Ovary (tissue), 9 donors: ENCODE measurements around the gene PLXDC2. TPM values are rescaled to one million over a fixed set of nuclear protein-coding genes. Genes with fewer than 3 reads are reported as not detected.

Experiments used
- DNase-seq, 5 donors: peaks; one replicate each; pipeline ENCODE4 v3.0.0-alpha.2; 2019 to 2020
- H3K27ac ChIP-seq, 2 donors: fragments of 200-600 bp; one replicate each; pipeline versions ENCODE4 v1.5.1 to v1.8.0; 2019 to 2022
- H3K27me3 ChIP-seq: fragments of 200-600 bp; one replicate; pipeline ENCODE4 v1.8.0; 2022
- H3K36me3 ChIP-seq: fragments of 200-600 bp; sonication (generic); one replicate; pipeline ENCODE4 v1.5.1; 2019
- H3K4me1 ChIP-seq: one replicate; pipeline ENCODE4 v1.8.1; 2013; ENCODE audit warnings: mild to moderate bottlenecking, moderate library complexity; ENCODE audit not compliant: insufficient read depth
- H3K4me3 ChIP-seq: fragments of 200-600 bp; sonication (generic); one replicate; pipeline ENCODE4 v1.5.1; 2017
- H3K9me3 ChIP-seq, 2 donors: fragments of 200-600 bp in 1 of 2; sonication (generic) in 1 of 2; one replicate each; pipeline versions ENCODE4 v1.5.1 to v1.8.1; 2013 to 2019; ENCODE audit warnings: mild to moderate bottlenecking in 1 of 2, moderate library complexity in 1 of 2
- EP300 ChIP-seq: sonication (generic); formaldehyde crosslinking; IDR thresholded peaks from one replicate; pipeline ENCODE4 v1.6.1; 2017; ENCODE audit warnings: antibody characterized with exemption
- POLR2A ChIP-seq: fragments of 450-650 bp; IDR thresholded peaks from one replicate; pipeline ENCODE4 v1.6.1; 2017; ENCODE audit warnings: antibody characterized with exemption, mild to moderate bottlenecking, moderate library complexity
- WGBS, 3 donors: extraction: QIAGEN DNeasy Blood & Tissue Kit in 1 of 3; methylation state at CpG; one replicate each; pipeline versions ENCODE4 v1.1.5 to v1.1.7; 2013 to 2017; 5-methylcytosine and 5-hydroxymethylcytosine counted together
- intact Hi-C, 4 donors: fragments of 100-400 bp; cut with DNase I; formaldehyde crosslinking; loops; one replicate each; pipeline versions ENCODE4 v1.11.0 to v1.15.1; 2022 to 2023
- polyA plus RNA-seq, 2 donors: library from polyadenylated mRNA; stranded (reverse); fragments of 200-250 nt in 1 of 2; fragments of 350-450 nt in 1 of 2; fragmentation: Illumina TruSeq in 1 of 2; extraction: RNeasy Lipid Tissue Mini Kit (QIAGEN cat#74804) in 1 of 2; gene quantifications; one replicate each; pipeline ENCODE4 v1.2.3, GENCODE V29; 2013 to 2014
- total RNA-seq, 7 donors: library from RNA; depleted of rRNA in 2 of 7; stranded (reverse); fragments of >200 nt in 2 of 7; fragmentation: NEBNext Ultra II Directional in 3 of 7; extraction: Animal tissue kit (Norgen Biotek cat#: 25700) in 3 of 7; gene quantifications; one replicate each; pipeline versions ENCODE4 v1.1.0 to v1.2.4, GENCODE V29; 2016 to 2023
- TF ChIP-seq, protein P1 (sequence below), 3 donors: fragments of 450-650 bp in 2 of 3; fragments of 200-600 bp in 1 of 3; IDR thresholded peaks; one replicate each; pipeline versions ENCODE4 v1.5.1 to v1.8.0; 2016 to 2022; ENCODE audit warnings: antibody characterized with exemption in 3 of 3, mild to moderate bottlenecking in 1 of 3
- donor health status: DM: no; HTN: no; CAD: no; lungs with moderate emphysema.
- donor health status: DM: no; HTN: no; CAD: no.
- donor health status: Bipolar disorder and iron deficiency.
- donor health status: DM: yes; HTN: yes; CAD: no.
- donor health status: DM: no; HTN: no; CAD: no.
- donor health status: DM: yes; HTN: yes; CAD: no.

Gene PLXDC2
- total and polyA plus RNA-seq, 9 donors: 13.6 to 76.0 (median 38.0) TPM

DNA sequence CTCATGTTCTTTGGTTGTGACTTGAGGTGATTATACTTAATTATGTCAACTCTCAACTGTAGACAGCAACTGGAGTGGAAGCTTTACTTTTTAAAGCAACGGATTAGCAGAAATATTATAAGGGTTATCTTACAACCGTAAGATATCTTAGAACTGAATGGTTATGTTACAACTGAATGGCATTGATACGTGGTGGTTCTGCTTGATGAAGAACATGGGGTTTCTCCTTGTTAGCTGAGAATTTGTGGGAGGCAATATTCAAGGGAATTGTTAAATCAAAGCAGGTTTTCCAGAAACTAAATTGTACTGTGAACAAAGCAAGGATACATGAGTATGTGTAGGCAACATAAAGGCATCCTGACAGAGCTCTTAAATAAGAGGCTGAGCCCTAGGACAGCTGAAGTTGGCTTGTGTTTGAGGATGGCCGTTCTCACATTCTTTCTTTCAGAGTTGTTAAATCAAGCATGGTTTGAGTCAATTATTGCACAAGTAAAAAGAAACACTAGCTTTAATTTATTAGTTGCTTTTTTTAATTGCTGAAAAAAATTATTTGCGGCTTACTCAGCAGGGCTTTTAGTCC lies 350.0 kb downstream of the PLXDC2 start:
- H3K4me3 ChIP-seq: no peak overlapping the region
- H3K4me1 ChIP-seq: no peaks in the 10 kb centered on the region
- no peak for DNase-seq
- H3K36me3 ChIP-seq: no peaks in the 10 kb centered on the region
- H3K9me3 ChIP-seq: no peaks in the 10 kb centered on the region
- H3K27ac ChIP-seq: no peak overlapping the region
- intact Hi-C loops: no loop called here
- TF ChIP-seq, protein P1, sequence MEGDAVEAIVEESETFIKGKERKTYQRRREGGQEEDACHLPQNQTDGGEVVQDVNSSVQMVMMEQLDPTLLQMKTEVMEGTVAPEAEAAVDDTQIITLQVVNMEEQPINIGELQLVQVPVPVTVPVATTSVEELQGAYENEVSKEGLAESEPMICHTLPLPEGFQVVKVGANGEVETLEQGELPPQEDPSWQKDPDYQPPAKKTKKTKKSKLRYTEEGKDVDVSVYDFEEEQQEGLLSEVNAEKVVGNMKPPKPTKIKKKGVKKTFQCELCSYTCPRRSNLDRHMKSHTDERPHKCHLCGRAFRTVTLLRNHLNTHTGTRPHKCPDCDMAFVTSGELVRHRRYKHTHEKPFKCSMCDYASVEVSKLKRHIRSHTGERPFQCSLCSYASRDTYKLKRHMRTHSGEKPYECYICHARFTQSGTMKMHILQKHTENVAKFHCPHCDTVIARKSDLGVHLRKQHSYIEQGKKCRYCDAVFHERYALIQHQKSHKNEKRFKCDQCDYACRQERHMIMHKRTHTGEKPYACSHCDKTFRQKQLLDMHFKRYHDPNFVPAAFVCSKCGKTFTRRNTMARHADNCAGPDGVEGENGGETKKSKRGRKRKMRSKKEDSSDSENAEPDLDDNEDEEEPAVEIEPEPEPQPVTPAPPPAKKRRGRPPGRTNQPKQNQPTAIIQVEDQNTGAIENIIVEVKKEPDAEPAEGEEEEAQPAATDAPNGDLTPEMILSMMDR (IDR thresholded peaks at IDR 0.05): no peak
- TF ChIP-seq POLR2A (no peak), EP300 (no peak)
- WGBS, 3 donors: 73 to 79% (median 76%) methylated on average over 5 of the region's 5 CpGs
- peaks cover 2% of the 10 kb centered on the region for H3K27me3 ChIP-seq

DNA sequence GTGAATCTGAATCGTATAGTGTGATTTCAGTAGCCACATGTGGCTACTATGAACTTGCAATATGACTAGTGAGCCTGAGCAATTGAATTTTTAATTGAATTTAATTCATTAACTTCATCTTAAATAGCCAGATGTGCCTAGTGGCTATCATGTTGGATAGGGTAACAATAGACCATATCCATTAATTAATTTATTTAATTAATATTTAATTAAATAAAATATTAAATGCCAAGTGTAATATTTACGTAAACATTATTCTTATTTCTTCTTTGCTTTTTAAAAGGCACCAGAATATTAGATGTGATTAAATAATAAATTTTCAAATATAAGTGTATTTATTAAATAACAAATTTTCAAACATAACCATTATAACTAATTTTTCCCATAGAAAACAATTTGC lies 354.4 kb downstream of the PLXDC2 start:
- TF ChIP-seq, protein P1 (IDR thresholded peaks at IDR 0.05): no peak
- TF ChIP-seq EP300: no peak
- no peak for TF ChIP-seq POLR2A
- Histone ChIP-seq H3K4me1 (no peaks in the 10 kb centered on the region), H3K9me3 (no peaks in the 10 kb centered on the region), H3K27ac (no peak overlapping the region), H3K4me3 (no peak overlapping the region), H3K27me3 (no peaks in the 10 kb centered on the region), H3K36me3 (no peaks in the 10 kb centered on the region)
- DNase-seq: no peak
- intact Hi-C loops: no loop called here
- WGBS, 3 donors: 92 to 98% (median 95%) methylated on average over 2 of the region's 2 CpGs

- no peaks in the 10 kb centered on the region for H3K27me3 ChIP-seq
- H3K36me3 ChIP-seq: no peaks in the 10 kb centered on the region
- intact Hi-C loops: no loop called here
- H3K4me1 ChIP-seq: no peaks in the 10 kb centered on the region
- no peak overlapping the region for H3K27ac ChIP-seq
- DNase-seq: no peak
- TF ChIP-seq, protein P1 (IDR thresholded peaks at IDR 0.05): no peak
- TF ChIP-seq EP300: no peak
- no peak for TF ChIP-seq POLR2A
- no peak overlapping the region for H3K4me3 ChIP-seq
- no peaks in the 10 kb centered on the region for H3K9me3 ChIP-seq
- 52 to 61% (median 58%) methylated on average over 3 of the region's 3 CpGs for WGBS, 3 donors
Observed at GRCh38 chr10:20173046-20173445, 356.8 kb downstream of the PLXDC2 start.

DNA sequence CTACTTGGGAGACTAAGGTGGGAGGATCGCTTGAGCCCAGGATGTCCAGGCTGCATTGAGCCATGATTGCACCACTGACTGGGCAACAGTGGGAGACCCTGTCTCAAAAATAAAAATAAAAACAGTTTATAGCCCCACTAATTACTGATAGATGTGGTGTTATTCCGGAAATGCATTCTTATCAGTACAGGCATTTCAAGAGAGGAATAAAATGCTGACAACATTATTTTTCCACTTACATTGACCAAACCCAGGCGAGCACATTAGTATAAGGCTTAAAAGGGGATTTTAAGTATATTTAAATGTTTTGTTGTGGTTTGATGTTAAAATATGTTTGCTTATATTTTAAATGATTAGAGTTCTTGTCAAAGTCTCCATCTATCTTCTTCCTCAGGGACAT lies 359.5 kb downstream of the PLXDC2 start:
- WGBS, 3 donors: 45 to 69% (median 67%) methylated on average over 3 of the region's 3 CpGs
- Histone ChIP-seq H3K4me1 (no peaks in the 10 kb centered on the region), H3K9me3 (no peaks in the 10 kb centered on the region), H3K27me3 (no peaks in the 10 kb centered on the region), H3K27ac (no peak overlapping the region), H3K4me3 (no peak overlapping the region), H3K36me3 (no peaks in the 10 kb centered on the region)
- DNase-seq: no peak
- TF ChIP-seq POLR2A (no peak), EP300 (no peak)
- TF ChIP-seq, protein P1 (IDR thresholded peaks at IDR 0.05): no peak
- intact Hi-C loops: no loop called here
